GM23338 (cell line): Measurements from ENCODE around the gene RINT1.

Experiments
- EZH2 ChIP-seq: fragments of 200-600 bp; sonication (generic); IDR thresholded peaks from one replicate; pipeline ENCODE4 v1.8.0; 2017; ENCODE audit warnings: antibody characterized with exemption, mild to moderate bottlenecking, low read depth; ENCODE audit not compliant: unreplicated experiment
- EZH2phosphoT487 ChIP-seq: fragments of 200-600 bp; sonication (generic); IDR thresholded peaks from one replicate; pipeline ENCODE4 v1.8.1; 2018; ENCODE audit warnings: antibody characterized with exemption; ENCODE audit not compliant: unreplicated experiment
- JUNB ChIP-seq: IDR thresholded peaks from one replicate; pipeline ENCODE4 v1.6.1; 2016; ENCODE audit warnings: antibody characterized with exemption; ENCODE audit not compliant: unreplicated experiment
- ZNF114 ChIP-seq: fragments of 250-450 bp; sonication (Bioruptor Pico); IDR thresholded peaks from 2 replicates; pipeline ENCODE4 v1.5.0; 2020; ENCODE audit warnings: mild to moderate bottlenecking, moderate library complexity
- TF ChIP-seq, protein P1 (sequence below), 2 experiments: fragments of 200-600 bp in 1 of 2; sonication (generic) in 1 of 2; conservative IDR thresholded peaks; 2 replicates each; pipeline versions ENCODE4 v1.5.1 to v1.6.1; 2016 to 2017; ENCODE audit warnings: antibody characterized with exemption in 2 of 2, low read depth in 2 of 2, mild to moderate bottlenecking in 2 of 2, moderate library complexity in 1 of 2
- TF ChIP-seq, protein P2 (sequence below): IDR thresholded peaks from 2 replicates; pipeline ENCODE4 v1.6.1; 2016; ENCODE audit warnings: antibody characterized with exemption
- TF ChIP-seq, protein P3 (sequence below): IDR thresholded peaks from one replicate; pipeline ENCODE4 v1.6.1; 2018; ENCODE audit warnings: antibody characterized with exemption; ENCODE audit not compliant: unreplicated experiment

DNA sequence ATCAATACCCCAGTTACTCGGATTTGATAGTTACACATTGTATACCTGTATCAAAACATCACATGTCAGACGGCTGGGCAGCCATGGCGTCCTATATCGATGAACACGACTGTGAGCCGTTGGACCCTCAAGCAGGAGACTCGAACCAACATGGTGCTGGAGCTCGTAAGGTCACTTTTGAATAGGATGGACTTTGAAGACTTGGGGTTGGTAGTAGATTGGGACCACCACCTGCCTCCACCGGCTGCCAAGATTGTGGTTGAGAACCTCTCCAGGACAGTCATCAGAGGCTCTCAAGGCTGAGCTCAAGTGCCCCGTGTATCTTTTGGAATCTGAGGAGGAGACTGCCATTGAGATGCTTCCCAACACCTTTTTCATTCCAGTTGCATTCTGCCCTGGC lies 1.9 kb upstream of the RINT1 start:
- TF ChIP-seq, protein P1, sequence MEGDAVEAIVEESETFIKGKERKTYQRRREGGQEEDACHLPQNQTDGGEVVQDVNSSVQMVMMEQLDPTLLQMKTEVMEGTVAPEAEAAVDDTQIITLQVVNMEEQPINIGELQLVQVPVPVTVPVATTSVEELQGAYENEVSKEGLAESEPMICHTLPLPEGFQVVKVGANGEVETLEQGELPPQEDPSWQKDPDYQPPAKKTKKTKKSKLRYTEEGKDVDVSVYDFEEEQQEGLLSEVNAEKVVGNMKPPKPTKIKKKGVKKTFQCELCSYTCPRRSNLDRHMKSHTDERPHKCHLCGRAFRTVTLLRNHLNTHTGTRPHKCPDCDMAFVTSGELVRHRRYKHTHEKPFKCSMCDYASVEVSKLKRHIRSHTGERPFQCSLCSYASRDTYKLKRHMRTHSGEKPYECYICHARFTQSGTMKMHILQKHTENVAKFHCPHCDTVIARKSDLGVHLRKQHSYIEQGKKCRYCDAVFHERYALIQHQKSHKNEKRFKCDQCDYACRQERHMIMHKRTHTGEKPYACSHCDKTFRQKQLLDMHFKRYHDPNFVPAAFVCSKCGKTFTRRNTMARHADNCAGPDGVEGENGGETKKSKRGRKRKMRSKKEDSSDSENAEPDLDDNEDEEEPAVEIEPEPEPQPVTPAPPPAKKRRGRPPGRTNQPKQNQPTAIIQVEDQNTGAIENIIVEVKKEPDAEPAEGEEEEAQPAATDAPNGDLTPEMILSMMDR (conservative IDR thresholded peaks at IDR 0.05; ENCODE audit: low read depth in 2 of 2) = no peak
- TF ChIP-seq, protein P2, sequence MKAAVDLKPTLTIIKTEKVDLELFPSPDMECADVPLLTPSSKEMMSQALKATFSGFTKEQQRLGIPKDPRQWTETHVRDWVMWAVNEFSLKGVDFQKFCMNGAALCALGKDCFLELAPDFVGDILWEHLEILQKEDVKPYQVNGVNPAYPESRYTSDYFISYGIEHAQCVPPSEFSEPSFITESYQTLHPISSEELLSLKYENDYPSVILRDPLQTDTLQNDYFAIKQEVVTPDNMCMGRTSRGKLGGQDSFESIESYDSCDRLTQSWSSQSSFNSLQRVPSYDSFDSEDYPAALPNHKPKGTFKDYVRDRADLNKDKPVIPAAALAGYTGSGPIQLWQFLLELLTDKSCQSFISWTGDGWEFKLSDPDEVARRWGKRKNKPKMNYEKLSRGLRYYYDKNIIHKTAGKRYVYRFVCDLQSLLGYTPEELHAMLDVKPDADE = no peak
- TF ChIP-seq EZH2 (no peak), ZNF114 (CRISPR knock-in tag) (no peak), JUNB (no peak), EZH2phosphoT487 (no peak)
- TF ChIP-seq, protein P3, sequence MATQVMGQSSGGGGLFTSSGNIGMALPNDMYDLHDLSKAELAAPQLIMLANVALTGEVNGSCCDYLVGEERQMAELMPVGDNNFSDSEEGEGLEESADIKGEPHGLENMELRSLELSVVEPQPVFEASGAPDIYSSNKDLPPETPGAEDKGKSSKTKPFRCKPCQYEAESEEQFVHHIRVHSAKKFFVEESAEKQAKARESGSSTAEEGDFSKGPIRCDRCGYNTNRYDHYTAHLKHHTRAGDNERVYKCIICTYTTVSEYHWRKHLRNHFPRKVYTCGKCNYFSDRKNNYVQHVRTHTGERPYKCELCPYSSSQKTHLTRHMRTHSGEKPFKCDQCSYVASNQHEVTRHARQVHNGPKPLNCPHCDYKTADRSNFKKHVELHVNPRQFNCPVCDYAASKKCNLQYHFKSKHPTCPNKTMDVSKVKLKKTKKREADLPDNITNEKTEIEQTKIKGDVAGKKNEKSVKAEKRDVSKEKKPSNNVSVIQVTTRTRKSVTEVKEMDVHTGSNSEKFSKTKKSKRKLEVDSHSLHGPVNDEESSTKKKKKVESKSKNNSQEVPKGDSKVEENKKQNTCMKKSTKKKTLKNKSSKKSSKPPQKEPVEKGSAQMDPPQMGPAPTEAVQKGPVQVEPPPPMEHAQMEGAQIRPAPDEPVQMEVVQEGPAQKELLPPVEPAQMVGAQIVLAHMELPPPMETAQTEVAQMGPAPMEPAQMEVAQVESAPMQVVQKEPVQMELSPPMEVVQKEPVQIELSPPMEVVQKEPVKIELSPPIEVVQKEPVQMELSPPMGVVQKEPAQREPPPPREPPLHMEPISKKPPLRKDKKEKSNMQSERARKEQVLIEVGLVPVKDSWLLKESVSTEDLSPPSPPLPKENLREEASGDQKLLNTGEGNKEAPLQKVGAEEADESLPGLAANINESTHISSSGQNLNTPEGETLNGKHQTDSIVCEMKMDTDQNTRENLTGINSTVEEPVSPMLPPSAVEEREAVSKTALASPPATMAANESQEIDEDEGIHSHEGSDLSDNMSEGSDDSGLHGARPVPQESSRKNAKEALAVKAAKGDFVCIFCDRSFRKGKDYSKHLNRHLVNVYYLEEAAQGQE = no peak
